NCI-H345 treated with DMSO at 0.1 percent for 48 hours (cell line): Measurements from ENCODE around the gene MELK.

Source experiments
- DNase-seq: peaks from one replicate; lab custom pipeline; 2025; ENCODE audit not compliant: unreplicated experiment; lab: John Stamatoyannopoulos, UW

MELK gene

GRCh38 chr9:36665921-36666431 is 93.3 kb downstream of the MELK start:
- DNase-seq: no peak

DNA sequence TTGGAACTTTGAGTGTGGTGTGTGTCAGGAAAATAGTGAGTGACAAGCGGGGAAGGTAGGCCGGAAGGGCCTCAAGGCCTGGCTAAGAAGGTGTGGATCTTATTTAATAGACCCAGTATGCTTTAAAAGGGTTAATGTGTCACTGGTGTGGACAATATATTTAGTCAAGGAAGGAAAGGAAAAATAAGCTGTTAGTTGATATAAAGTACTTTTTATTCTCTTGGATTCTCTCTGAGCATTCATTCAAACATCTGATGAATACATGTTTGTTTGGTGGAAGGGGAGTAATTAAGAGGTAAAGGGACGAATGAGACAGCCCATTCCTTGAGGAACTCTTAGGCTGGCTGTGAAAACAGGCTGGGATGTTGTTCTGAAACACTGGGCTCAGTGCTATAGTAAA is 98.9 kb downstream of the MELK start:
- DNase-seq: no peak

- no peak for DNase-seq
Measured at GRCh38 chr9:36676091-36676490, 103.4 kb downstream of the MELK start.

- DNase-seq: no peak
Measured at GRCh38 chr9:36676778-36677485, 104.2 kb downstream of the MELK start.

- DNase-seq: no peak
Measured at GRCh38 chr9:36677611-36678010, 104.9 kb downstream of the MELK start.

DNA sequence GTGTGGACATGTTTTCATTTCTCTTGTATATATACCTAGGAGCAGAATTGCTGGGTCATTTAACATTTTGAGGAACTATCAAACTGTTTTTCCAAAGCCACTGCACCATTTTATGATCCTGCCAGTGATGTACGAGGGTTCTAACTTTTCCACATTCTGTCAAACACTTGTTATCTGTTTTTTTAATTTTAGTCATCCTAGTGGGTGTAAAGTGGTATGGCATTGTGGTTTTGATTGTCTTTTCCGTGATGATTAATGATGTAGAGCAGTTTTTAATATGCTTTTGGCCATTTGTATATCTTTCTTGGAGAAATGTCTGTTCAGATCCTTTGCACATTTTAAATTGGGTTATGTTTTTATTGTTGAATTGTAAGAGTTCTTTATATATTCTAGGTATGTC is 107.0 kb downstream of the MELK start:
- DNase-seq: no peak

- no peak for DNase-seq
Measured at GRCh38 chr9:36686471-36686870, 113.8 kb downstream of the MELK start.

GRCh38 chr9:36690412-36691168 is 117.9 kb downstream of the MELK start:
- no peak for DNase-seq

GRCh38 chr9:36691671-36692070 is 119.0 kb downstream of the MELK start:
- no peak for DNase-seq

DNA sequence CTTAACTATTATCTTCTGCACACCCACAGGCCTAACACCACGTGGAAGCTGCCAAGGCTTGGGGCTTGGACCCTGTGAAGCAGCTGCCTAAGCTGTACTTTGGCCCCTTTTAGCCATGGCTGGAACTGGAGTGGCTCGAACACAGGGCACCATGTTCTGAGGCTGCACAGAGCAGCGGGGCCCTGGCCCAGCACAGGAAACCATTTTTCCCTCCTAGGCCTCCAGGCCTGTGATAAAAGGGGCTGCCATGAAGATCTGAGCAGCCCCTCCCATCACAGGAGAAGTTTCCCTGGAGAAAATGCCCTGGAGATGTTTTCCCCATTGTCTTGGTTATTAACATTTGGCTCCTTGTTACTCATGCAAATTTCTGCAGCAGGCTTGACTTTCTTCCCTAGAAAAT is 126.3 kb downstream of the MELK start:
- no peak for DNase-seq

GRCh38 chr9:36704148-36704547 is 131.5 kb downstream of the MELK start:
- DNase-seq: no peak

DNA sequence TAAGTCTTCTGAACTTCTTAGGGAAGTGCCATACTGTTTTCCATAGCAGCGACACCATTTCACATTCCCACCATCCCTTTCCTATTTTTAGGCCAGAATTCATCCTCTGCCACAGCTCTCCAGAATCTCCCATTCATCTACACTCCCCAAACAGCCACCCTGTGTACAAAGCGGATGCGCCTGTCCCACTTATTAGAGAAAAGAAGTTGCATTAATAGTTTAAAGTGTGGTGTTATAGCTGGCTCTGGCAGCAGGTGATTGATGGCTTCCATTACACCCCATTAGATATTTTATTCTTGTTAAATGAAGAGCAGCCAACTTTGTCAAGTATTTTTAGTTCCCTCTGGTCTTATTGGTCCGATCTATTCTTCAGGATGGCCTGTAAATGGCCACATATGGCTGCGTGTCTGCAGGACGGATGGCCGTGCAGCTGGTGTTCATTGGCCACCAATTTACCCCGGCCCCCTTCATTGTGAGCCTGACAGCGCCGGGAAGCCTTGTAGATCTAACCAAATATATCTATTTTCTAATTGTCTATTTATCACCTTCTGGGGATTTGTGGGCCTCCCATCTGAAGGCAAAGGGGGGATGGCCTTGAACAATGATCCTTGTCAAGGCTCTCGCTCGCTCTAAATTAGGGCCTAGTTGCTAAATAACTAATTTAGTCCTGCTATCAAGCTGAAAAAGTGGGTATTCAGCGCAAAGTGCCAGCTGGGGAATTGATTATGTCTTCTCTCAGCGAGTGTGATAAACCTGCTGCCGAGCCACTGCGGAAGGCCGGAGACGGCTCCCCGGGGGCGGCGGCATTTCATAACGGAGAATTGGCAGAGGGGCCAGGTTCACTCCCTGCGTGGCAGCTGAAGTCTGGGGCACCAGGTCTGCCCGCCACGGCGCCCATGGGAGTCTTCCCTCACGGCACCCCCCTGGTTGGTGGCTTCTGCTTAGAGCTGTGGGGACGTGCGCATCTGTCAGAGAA is 141.1 kb downstream of the MELK start:
- DNase-seq: no peak

GRCh38 chr9:36716496-36716895 is 143.8 kb downstream of the MELK start:
- DNase-seq: no peak

DNA sequence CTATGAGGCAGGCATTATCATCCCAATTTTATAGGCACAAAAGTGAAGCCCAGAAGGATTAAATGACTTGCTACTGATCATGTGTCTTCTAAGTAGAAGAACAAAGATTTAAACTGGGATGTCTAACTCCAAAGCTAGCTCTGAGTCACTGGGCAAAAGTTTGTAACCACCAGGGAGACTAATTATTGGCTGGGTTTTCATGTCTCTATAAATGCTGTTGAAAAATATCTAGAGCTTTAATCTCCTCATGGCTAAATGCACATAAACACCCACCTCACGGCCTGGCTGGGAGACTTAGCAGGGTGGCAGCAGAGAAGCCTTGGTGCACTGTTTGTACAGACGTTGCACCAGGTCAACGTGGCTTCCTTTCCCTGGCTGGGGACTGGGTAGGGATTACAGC is 144.6 kb downstream of the MELK start:
- no peak for DNase-seq

DNA sequence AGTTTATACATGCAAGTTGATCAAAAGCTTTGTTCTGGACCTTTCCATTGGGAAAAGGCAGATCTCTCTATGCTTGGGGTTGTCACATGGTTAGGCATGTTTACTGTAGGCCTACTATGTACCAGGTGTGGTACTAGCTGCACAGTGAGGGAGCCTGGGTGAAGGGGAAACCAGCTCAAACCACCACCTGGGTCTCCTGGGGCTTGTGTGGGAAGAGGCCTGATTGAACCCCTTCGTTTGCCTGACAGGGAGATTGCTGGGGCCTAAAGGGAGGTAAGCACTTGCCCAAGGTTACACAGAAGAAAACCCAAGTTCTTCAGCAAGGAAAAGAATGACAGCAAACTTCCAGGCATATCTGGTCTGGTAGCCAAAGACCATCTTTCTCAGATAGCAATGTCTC is 145.9 kb downstream of the MELK start:
- DNase-seq: no peak

DNA sequence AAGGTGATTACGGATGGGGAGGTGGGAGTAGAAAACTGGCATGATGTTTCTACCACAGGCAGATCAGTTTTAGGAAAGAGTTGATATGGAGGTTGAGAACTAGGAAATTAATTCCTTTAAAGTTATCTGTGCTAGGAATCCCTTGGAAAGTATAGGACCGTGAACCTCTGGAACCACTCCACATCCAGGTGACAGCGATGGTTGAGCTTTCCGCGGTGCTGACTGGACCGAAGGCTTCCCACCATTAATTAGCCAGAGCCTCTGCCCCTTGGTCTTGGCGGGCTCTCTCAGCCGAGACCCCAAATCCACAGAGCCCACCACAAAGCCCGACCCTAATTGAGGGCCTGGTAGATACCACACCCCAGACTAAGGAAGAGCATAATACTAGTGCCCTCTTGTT is 147.3 kb downstream of the MELK start:
- no peak for DNase-seq

DNA sequence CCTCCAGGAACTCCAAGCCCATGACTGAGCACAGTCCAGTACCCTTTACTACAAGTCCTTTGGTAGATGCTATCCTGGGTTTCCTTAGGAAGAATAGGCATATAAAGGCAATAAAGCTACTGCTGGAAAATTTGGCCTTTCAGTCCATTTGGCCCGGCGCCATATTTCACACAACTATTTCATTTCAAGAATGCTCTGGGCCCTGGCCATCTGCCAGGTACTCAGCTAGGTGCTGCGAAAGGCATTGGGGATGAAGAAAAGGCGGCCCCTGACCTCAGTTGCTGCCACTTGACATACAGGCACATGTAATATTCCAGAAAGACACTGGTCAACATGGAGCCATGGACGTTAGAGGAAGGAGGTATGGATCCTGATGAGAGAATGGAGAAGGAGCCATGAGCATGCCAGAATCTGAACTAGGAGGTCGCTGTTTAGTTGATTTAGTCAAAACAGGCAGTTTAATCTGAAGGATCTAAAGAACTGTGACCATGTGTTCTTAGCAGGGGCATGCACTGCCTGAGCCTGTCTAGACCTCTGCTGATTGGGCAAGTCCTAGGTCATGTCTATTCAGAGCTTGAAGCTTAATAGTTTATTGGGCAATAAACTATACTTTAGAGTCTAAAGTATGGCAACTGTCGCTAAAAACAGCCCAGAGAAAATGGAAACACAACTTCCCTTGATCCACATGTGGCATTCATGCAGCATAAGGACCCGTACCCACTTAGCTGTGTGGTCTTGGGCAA is 149.3 kb downstream of the MELK start:
- peak; percentile 69 for DNase-seq

DNA sequence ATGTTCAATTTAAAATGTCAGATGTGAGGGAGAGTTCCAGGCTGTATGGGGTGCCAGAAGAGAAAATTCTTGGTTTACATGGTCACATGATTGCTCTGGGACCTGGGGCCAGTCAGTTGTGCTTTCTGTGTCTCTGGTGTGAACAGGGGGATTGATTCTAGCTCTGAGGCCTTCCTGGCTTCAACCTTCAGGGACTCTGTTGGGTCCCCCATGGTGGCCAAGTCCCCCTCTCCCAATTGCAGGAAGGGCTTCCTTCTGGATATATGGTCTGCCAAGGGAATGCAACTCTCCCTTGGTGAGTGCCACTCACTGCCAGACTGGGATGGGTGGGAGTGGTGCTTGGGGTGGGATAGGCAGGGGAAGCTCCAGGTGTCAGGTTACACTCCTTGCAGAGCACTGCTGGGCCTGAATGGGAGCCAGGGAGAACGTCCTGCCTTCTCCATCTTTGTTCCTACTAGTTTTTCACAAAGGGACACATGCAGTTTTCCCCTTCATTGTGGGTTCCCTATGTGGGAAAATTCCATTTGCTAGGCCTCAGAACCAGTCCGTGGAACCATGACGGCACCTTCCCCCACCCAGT is 153.2 kb downstream of the MELK start:
- no peak for DNase-seq
